LoVo (cell line): Measurements from ENCODE around the gene DAD1.
"Not testable (repeated sequence)": the region's sequence is repeated elsewhere in the genome, so short reads cannot be mapped to it uniquely, and the experiment has no call there.

Source experiments
- DNase-seq: peaks from one replicate; pipeline ENCODE4 v3.0.0-alpha.2; 2016; ENCODE audit warnings: low spot score

The DAD1 gene

DNA sequence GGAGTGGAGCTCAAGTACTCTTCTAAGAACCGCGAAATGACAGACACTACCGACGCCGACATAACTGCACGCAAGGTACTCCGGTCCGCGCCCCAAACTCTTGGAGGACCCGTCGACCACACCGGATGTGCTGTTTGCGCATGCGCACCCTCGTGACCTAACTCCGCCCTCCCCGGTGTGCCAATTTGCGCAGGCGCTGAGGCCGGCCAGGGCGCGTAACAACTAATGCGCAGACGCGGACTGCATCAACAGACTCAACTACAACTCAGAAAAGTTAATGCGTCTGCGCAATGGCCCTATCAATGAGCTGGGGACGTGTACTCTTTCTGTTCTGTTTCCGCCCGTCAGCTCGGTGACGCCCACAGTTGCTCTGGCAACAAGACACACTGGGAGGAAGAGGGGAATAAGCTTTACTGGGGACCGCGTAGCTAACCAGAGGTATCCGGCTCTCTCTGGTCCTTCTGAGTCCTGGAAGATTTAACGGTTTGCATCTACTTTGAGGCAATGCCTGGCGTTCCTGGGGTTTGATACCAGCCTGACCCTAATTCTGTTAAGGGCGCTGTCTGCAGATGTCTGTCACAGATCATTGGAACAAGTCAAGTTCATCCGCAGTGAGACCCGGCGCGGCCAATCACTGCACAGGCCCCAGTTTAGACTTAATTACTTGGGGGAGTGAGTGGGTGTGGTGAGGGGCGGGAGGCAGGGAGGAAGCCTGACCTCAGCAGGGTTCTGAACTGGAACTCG lies at the start of gene DAD1:
Gene DAD1 (minus strand): TSS at position 129 of the 744 bp plus-strand sequence. CDS start 67 bp downstream, at position 62.
- DNase-seq = peak; percentile 99

- not testable (repeated sequence) for DNase-seq
Measured at GRCh38 chr14:22635980-22636379, 47.0 kb upstream of the DAD1 start.

DNA sequence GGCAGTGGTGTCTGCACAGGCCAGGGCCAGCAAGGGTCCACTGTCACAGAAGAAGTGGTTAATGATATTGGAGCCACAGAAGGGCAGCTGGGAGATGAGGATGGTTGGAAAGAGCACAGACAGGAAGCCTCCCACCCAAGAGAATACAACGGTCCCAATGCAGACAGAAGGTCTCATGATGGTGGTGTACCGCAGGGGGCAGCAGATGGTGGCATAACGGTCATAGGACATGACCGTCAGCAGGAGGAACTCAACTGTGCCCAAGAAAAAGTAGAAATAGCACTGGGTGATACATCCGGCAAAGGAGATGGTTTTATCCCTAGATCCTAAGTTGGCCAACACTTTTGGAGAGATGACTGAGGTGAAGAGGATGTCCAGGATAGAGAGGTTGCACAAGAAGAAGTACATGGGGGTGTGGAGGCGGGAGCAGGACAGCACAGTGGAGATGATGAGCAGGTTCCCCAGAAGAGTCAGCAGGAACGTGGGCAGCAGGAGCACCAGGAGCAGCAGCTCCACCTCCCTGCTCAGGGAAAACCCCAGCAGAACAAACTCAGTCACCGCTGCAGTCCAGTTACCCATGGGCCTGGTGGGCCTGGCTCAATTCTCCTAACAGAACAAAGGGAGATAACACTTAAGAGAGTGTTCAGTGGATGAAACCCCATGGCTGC lies 45.3 kb upstream of the DAD1 start:
- no peak for DNase-seq

DNA sequence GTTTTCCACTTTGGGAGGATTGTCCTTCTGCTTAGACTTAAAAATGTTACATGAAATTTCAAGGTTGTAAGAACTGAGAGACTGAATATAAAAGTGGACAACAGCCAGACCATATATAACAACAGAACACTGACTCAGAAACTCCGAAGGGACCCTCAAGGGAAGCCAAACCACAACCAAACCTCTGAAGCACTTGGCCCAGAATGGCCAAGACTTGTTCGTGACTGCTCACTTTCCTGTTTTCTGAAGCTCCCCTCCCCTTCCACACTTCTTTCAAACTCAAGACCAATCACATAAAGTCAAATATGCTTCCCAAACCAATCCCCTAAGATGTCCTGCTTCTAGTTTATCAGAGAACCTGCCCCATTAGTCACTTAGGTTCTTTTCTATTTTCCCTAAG lies 41.5 kb upstream of the DAD1 start:
- no peak for DNase-seq

DNA sequence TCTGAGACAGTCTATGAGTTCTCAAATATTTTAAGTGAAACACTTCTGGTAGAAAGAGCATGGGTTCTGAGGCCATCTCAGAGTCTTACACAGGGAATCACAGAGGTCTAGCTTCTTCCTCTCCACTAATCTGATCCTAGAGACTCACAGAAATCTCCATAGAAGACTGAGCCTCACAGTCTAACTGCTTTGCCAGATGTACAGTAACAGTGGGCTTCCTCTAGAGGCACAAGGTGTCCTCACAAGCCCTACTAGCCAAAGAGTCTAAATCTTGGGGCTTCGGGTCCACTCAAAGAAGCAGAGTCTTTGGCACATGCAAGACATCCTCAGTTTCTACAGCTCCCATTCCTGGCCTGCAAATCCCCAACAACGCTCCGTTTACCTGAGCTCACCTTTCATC lies 41.0 kb upstream of the DAD1 start:
- no peak for DNase-seq

DNA sequence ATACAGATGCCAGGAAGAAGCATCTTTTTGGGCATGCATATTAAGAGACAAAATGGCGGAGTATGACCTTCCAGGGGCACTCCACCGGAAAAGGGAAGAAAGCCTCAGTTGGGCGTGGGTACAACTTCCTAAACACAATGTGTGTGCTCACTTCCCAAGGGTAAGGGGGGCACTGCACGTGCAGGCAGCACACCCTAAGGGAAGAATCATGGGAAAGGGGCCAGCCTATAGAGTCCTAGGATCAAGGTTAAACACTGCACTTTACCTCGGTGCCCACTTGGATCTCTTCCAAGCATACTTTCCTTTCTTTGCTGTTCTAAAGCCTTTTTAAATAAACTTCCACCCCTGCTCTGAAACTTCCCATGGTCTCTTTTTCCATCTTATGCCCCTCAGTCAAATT lies 40.3 kb upstream of the DAD1 start:
- DNase-seq = no peak

DNA sequence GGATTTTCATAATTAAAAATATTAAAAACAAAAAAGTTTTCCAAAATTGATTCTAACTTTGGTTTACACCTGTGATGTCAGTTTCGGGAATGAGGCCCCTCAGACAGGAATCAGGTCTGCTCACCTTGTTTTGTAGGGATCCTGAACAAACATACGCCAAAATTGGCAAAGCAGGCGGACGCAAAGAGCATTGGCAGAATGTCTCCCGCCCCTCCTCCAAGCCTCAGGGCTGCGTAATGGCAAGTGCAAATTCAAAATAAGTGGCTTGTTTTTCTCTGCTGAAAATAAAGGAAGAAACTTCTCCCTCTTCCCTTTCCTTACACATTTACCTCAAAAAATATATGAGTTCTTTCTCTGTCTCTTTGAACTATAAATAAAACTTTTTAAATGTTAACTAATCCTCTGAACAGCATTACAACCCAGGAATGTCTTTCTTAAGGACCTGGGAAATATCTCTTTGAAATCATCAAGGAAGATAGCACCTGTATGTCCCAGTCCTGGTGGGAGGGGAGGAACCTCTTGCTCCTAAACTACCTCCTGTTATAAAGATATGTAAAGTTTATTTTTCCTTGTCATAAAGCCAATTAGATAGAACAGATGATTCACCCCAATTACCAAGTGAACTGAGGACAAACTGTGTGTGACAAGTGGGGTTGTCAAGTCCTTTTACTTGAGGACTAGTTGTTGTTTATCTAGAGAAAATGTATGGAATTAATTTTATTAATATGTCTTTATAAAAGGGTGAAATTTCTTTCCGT lies 38.7 kb upstream of the DAD1 start:
- DNase-seq = no peak

GRCh38 chr14:22626590-22626989 lies 37.6 kb upstream of the DAD1 start:
- no peak for DNase-seq

DNA sequence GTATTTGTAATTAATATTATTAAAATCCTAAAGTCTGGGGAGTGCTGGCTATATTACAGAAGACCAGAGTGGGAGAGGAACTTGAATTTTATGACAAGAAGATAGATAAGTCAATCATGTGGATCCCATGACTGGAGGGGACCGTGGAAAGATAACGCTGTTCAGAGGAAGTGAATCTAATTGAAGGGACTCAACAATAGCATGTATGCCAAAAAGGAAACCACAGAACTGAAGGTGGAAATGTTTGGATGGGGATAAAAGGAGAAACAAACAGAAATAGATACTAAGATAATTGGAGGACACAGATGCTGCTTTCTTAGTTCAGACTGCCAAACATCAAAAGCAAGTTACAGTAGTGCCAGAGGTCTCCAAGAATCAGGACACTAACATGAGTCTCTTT lies 34.0 kb upstream of the DAD1 start:
- DNase-seq = no peak

GRCh38 chr14:22622255-22622654 lies 33.2 kb upstream of the DAD1 start:
- no peak for DNase-seq

GRCh38 chr14:22615765-22616164 lies 26.7 kb upstream of the DAD1 start:
- DNase-seq = not testable (repeated sequence)

DNA sequence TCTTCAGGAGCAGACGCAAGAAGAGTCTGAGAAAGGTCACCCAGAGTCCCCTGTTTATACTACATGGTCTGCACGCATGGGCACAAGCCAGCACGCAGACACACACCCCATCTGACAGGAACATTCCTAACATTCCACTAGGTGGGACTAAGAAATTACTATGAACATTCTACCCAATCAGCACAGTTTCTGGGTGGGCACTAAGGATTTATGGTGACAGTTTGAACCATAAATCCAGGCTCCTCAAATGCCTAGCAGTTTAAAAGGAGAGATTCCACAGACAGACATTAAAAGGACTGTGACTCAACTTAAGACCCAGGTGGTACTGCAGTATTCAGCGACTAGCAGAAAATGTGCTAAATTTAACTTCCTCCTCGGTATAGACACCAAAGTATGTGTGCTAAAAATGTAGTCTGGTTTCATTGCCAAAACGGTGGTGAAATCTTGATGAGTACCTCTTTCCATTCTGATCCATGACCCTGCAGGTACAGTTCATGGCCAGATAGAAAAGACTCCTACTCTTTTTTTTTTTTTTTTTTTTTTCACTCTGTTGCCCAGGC lies 25.3 kb upstream of the DAD1 start:
- peak; percentile 95 for DNase-seq

DNA sequence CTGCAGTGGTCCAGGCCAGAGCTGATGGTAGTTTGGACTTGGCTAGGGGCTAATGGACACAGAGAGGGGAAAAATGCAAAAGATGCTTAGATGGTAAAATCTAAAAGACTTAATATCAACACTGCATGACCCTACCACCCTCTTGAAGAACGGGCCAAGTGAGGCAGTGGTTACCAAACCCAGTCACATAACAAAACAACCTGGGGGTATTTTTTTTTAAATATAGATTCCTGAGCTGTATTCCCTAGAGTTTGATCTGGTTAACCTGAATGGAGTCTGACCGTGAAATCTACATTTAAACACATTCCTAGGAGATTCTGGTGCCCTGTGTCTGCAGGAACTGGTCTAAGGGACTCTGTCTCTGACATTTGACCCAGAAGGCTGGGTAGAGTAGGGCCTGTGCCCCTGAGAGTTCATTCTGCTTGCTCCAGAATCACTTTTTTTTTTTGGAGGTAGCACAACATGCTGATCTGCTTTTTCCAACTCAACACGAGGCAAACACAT lies 24.8 kb upstream of the DAD1 start:
- no peak for DNase-seq

GRCh38 chr14:22613106-22613695 lies 24.2 kb upstream of the DAD1 start:
- DNase-seq = no peak

DNA sequence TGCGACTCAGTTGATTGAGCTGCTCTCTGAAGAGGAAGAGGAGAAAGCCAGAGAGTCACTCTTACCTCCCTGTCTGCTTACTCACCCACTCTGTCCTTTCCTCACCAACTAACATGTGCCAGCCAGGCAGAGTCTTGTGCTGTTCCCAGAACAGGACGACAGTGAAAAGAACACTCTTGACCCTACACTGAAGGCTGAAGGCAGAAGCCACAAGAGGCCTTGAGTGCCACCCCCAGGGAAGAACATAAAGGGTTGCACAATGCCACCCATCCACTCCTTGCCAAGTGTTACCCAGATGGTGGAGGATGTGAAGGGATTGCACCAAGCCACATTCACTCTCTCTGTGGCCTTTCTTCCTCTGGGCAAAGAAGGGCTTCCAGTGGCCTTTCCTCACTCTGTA lies 21.9 kb upstream of the DAD1 start:
- no peak for DNase-seq

DNA sequence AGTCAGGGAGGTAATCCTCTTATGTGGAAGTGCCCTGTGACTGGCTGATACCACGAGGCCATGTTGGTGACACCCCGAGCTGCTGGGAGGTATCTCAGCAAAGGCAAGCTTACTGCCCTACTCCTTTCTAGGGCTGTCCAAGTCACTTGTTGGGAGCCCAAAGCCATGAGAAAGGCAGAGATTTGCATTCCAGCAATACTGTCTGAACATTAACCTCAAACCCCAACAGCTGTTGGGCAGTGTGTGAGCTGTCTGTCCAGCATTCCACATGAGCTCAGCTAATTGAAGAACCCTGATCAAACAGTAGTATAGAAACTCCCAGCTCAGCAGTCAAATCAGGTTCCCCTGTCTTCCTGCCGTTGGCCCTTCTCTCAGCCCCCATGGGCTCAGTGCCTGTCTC lies 18.3 kb upstream of the DAD1 start:
- DNase-seq = no peak

DNA sequence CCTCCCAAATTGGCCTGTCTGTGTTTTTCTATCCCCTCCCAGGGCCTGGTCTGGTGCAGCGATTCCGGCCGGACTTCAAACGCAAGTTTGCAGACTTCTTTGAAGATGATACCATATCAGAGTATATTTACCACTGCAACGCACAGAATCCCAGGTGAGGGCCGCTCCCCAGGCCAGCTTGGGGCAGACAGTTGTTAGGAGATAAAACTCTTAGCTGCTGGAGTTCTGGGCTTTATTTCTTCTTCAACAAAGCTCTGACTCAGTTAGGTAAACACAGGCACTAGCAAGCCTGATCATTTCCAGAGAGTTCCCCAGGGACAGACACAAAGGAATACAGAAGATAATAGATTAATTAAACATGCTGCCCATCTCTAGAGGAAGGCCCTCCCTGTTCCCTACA lies 17.4 kb upstream of the DAD1 start:
- no peak for DNase-seq

- DNase-seq = no peak
Measured at GRCh38 chr14:22602862-22603261, 13.8 kb upstream of the DAD1 start.

DNA sequence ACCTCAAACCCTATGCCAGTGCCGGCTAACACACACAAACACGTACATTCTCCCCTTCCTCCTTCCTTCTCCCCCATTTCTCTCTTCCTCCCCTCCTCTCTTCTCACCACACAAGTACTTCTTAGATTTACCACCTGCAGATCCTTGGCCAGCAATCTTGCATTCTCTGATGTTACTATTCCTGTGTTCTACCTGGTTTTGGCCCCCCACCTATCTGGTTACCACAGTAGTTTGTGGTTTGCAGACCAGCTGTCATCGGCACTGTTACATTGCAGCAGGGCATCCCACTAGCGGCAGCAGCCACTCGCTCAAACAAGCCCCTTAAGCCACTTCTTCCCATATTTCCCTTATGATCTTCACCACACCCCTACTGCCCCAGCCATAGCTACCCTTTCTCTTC lies 13.0 kb upstream of the DAD1 start:
- no peak for DNase-seq

- no peak for DNase-seq
Measured at GRCh38 chr14:22601456-22601855, 12.4 kb upstream of the DAD1 start.

GRCh38 chr14:22600027-22600426 lies 11.0 kb upstream of the DAD1 start:
- no peak for DNase-seq

- no peak for DNase-seq
Measured at GRCh38 chr14:22599349-22599748, 10.3 kb upstream of the DAD1 start.
